Measurements from ENCODE around the gene MYOCD.

MYOCD gene

GRCh38 chr17:12814718-12815117 lies 149.0 kb downstream of the MYOCD start:
- no peak overlapping the region for H3K27ac ChIP-seq (ENCODE audit: low read depth in 2 of 2, low read length in 2 of 2)
- H3K9ac ChIP-seq (ENCODE audit: low read depth in 1 of 2, low read length in 2 of 2), result no peak overlapping the region
- peaks cover 9 to 21% of the 10 kb centered on the region in 2 donors for H3K4me1 ChIP-seq (ENCODE audit: control insufficient read depth in 2 of 2, insufficient read depth in 2 of 2, low read length in 2 of 2)
- H3K36me3 ChIP-seq (ENCODE audit: control insufficient read depth in 2 of 2, insufficient read depth in 2 of 2, low read length in 2 of 2), result no peaks in the 10 kb centered on the region
- H3K9me3 ChIP-seq (ENCODE audit: control insufficient read depth in 2 of 2, low read length in 2 of 2), result peaks cover 0 to 2% of the 10 kb centered on the region in 2 donors
- H3K4me3 ChIP-seq (ENCODE audit: low read length in 2 of 2), result no peak overlapping the region
- no peaks in the 10 kb centered on the region for H3K27me3 ChIP-seq (ENCODE audit: control insufficient read depth in 2 of 2, insufficient read depth in 2 of 2, low read length in 2 of 2)

- peak overlapping the region in 1 of 2 donors; percentile 34 for H3K4me3 ChIP-seq (ENCODE audit: low read length in 2 of 2)
- H3K9me3 ChIP-seq (ENCODE audit: control insufficient read depth in 2 of 2, low read length in 2 of 2), result peaks cover 0 to 2% of the 10 kb centered on the region in 2 donors
- H3K4me1 ChIP-seq (ENCODE audit: control insufficient read depth in 2 of 2, insufficient read depth in 2 of 2, low read length in 2 of 2), result peaks cover 9 to 23% of the 10 kb centered on the region in 2 donors
- H3K9ac ChIP-seq (ENCODE audit: low read depth in 1 of 2, low read length in 2 of 2), result no peak overlapping the region
- H3K27me3 ChIP-seq (ENCODE audit: control insufficient read depth in 2 of 2, insufficient read depth in 2 of 2, low read length in 2 of 2), result no peaks in the 10 kb centered on the region
- H3K27ac ChIP-seq (ENCODE audit: low read depth in 2 of 2, low read length in 2 of 2), result peak overlapping the region; percentile 43 to 63
- no peaks in the 10 kb centered on the region for H3K36me3 ChIP-seq (ENCODE audit: control insufficient read depth in 2 of 2, insufficient read depth in 2 of 2, low read length in 2 of 2)
These were observed 150.0 kb downstream of the MYOCD start for GRCh38 chr17:12815642-12816141.
